ENCODE data around the gene CELF2.
"Not testable (repeated sequence)": the region's sequence is repeated elsewhere in the genome, so short reads cannot be mapped to it uniquely, and the experiment has no call there.

Gene CELF2

GRCh38 chr10:11331046-11331577 is 313.4 kb downstream of the CELF2 start:
- no peak for DNase-seq

DNA sequence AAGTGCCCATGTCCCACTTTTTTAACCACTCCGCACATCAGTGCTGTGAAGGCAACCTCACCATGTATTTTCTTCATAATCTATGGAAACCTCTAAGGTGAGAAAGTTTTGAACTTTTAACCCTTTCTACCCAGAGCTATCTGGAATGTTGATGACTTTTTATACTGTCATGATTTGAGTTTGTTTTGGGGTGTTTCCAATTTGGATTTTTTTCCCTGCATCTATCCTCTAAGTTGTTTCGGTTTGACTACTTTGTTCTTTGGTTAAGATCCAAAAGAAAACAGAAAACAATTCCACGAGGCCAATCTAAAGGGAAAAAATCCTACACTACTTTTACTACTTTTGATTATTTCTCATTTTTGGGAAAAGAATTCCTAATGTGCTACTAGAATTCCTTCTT is 314.1 kb downstream of the CELF2 start:
- no peak for DNase-seq

DNA sequence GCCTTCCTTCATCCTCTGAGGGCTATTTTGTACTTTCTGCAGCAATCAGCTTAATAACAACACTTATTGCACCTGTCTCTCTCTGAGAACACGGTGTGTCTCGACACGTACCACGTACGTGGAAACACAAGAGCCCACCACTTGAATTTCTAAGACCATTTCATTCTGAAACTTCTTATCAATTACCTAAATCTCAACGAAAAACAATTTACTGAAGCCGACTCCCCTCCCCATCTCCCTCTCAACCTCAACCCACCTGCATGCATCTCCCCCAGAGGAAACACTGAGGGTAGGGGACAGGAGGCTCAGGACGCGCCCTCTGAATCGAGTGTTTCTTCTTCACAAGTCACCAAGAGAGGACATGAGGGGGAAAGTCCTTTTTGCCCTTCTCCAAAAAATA is 315.2 kb downstream of the CELF2 start:
- DNase-seq: no peak

GRCh38 chr10:11334436-11334835 is 316.8 kb downstream of the CELF2 start:
- no peak for DNase-seq

DNA sequence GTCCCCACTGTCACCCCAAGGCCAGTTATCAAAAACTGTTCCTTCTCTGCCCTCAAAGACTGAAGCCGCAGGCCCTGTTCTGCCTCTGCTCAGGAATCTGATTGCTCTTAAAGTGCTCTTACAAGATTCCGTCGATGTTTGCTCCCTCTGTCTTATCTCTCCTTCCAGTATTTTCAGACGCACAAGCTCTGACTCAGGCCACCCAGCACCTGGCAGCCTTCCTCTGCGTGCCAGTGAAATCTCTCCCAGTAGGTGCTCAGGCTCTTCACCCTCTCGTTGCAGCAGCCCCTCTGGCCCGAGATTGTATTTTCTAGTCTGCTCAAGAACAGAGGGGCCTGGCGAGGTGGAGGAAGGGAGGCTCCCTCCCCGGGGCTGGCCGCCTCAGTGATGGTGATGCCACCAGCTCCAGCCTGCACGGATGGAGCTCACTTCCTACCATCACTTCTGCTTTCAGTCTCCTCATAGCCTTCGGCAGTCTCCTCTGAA is 317.5 kb downstream of the CELF2 start:
- DNase-seq: no peak

DNA sequence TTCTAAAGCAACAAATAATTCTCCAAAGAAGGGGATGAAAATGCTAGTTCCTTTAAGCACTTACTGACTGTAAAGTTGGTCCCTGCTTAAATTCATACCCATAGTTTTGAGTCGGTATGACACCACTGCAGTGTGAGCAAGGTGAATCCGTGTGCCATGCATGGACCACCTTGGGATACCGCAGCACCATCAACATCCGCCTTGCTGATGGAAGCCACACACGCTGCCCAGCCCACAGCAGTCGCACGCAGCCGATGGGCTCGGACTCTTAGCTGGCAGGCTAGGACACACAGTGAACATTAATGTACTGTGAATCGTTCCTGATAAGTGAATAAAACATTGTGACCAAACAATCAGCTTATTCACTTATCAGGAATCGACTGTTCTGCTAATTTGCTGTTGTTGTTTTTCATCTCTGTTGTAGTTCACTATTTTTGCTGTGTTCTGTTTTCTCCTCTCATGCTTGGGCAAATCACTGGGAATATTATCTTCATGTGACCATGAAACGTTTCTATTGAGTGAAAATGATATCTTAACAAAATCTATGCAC is 318.3 kb downstream of the CELF2 start:
- no peak for DNase-seq

- no peak for DNase-seq
These were observed 319.1 kb downstream of the CELF2 start for GRCh38 chr10:11336722-11337162.

GRCh38 chr10:11337516-11337915 is 319.8 kb downstream of the CELF2 start:
- DNase-seq: no peak

DNA sequence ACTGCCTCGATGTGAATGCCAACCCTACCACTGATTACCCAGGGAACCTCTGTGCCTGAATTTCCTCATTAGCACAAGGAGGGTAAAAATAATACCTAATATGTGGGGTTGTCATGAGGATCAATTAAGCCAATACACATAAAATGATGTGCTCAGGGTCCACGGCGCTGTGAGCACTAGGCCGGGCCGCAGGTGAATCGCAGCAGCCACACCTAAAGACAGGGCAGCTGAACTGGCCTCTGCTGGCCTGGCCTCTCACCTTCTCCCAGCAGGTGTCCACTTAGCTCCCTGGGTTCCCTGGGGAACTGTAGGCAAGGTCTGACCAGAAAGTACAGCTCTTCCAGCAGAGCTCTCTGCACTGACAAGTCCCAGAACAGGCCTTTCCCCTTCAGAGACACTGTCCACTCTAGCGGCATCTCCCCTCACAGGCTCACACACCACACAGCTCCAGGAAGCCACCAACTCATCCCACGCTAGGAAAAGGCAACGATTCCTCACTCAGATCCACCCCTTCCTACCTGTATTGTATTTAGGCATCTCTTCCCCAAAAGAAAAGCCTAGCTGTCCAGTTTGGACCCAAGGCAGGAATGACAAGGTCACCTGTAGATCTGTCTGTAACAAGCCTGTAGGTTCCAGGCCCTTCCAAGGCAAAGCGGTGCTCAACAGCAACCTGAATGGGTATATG is 320.6 kb downstream of the CELF2 start:
- no peak for DNase-seq

- DNase-seq: no peak
These were observed 321.3 kb downstream of the CELF2 start for GRCh38 chr10:11339013-11339412.

DNA sequence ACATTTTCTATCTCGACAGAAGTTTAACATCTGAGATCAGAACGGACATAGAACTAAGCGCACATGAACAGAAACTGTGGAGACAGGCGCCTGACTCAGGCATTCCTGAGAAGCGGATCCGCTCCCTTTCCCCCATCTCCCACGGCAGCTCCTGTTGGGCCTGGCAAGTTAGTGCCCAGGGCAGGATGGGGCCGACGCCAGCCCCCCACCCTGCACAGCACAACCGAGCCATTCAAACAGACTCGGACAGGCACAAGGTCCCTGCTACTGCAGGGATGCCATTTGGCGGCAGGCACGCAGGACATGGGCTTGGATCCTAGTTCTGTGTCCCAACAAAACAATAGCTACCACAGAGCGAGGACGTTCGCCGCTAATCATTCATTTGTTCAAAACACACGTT is 322.0 kb downstream of the CELF2 start:
- no peak for DNase-seq

DNA sequence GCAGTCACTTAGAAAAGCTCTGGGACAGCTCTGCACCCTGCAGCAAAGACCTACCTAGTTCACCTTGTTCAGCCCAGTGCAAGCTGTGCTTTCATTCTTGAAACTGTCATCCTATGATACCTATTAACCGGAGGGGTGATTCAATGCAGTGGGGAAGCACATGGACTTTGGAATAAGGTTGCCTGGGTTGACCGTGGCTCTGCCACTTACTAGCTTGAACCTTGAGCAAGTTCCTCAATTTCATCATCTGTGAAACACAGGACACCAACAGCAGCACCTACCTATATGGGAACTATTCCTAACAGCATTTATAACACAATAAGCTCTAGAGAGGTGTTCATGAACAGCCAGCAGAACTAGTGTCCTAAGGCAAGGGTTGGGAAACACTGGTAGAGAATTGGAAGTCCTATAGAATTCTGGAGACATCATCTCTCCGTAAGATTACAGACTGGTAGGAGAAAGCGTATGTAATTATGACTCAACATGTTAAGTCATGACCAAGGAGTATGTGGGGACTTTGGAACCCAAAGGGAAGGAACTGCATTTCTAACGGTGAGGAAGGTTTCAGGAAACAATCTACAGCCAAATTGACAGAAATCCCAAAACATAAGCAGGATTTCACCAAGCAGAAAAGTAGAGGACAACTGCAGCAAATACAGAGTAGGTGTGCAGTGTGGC is 323.8 kb downstream of the CELF2 start:
- DNase-seq: no peak

- no peak for DNase-seq
These were observed 326.4 kb downstream of the CELF2 start for GRCh38 chr10:11344081-11344480.

GRCh38 chr10:11344550-11344949 is 326.9 kb downstream of the CELF2 start:
- no peak for DNase-seq

DNA sequence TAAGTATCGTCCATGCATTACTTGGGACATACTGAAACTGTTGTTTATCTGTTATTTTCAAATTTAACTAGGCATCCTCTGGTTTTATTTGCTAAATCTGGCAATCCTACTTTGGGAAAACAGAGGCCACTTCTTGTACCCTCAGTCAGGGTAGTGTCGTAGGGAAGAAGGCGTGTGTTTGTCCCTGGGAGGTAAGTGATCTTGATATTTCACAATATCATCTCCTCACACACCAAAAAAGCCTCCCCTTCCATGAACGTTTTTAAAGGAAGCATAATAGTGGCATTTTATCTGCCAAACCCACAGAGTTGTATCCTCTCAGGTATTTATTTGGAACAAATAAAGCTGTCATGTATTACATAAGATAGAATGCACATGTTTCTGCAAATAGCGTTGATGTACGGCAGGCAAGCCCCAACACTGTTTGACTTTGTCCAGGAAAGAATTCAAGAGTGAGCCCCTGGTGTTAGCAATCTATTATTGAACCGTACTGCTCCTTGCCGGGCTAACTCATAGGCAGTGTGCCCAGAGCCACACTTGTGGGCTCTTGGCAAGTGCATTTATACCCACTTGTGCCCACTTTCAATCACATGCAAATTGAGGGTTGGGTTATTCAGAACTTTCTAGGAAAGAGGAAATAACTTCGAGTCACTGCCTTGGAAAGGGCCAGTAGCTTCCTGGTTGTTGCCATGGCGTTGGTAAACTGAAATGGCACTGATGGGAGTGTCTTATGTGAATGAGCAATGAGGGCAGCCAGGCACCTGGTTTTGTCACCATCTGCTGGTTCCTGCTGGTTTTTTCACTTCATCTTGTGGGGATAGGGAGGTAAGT is 327.8 kb downstream of the CELF2 start:
- DNase-seq: no peak

DNA sequence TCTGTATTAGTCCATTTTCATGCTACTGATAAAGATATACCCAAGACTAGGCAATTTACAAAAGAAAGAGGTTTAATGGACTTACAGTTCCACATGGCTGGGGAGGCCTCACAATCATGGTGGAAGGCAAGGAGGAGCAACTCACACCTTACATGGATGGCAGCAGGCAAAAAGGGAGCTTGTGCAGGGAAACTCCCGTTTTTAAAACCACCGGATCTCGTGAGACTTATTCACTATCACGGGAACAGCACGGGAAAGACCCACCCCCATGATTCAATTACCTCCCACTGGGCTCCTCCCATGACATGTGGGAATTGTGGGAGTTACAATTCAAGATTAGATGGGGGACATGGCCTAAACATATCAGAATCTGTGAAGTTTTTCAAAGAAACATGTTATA is 329.9 kb downstream of the CELF2 start:
- not testable (repeated sequence) for DNase-seq

GRCh38 chr10:11351801-11352200 is 334.1 kb downstream of the CELF2 start:
- no peak for DNase-seq

- DNase-seq: no peak
These were observed 335.6 kb downstream of the CELF2 start for GRCh38 chr10:11353006-11353896.

DNA sequence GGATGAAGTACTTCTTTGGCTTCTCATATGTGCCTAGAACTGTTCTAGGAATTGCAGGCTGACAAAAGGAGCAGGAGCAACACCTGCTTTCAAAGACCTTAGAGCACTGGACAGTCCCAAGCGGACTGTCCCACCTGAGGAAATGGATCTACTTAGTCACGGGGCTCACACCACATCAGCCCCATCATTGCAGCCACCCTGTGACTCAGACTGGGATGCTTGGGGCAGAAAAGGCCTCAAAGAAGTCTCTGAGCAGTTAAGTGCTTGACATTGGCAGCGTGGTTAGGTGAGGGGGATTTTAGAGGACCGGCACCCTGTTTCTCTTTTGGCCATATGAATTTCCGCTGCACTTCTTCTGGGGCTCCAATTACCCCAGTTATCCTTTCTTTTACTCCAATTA is 337.2 kb downstream of the CELF2 start:
- no peak for DNase-seq

GRCh38 chr10:11355592-11355991 is 337.9 kb downstream of the CELF2 start:
- no peak for DNase-seq

GRCh38 chr10:11357439-11357838 is 339.8 kb downstream of the CELF2 start:
- DNase-seq: no peak

DNA sequence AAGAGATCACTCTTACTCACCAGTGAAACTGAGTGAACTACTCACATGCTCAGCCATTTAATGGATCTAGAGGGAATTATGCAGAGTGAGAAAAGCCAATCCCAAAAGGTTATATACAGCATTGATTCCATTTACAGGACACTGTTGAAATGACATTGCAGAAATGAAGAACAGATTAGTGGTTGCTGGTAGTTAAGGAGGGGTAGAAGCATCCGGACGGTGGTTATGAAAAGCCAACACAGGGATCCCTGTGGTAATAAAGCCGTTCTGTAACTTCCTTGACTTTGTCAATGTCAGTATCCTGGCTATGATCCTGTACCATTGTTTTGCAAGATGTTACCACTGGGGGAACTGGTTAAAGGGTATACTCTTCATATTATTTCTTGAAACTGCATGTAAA is 340.3 kb downstream of the CELF2 start:
- DNase-seq: no peak
